Measurements from ENCODE around the gene SPOCK1.

Gene SPOCK1

GRCh38 chr5:137441476-137441875 is 57.6 kb downstream of the SPOCK1 start:
- DNase-seq (ENCODE audit: low read depth), result no peak

- no peak for DNase-seq (ENCODE audit: low read depth)
These were observed 58.3 kb downstream of the SPOCK1 start for GRCh38 chr5:137440795-137441194.

GRCh38 chr5:137439645-137440044 is 59.5 kb downstream of the SPOCK1 start:
- no peak for DNase-seq (ENCODE audit: low read depth)

GRCh38 chr5:137438932-137439331 is 60.2 kb downstream of the SPOCK1 start:
- no peak for DNase-seq (ENCODE audit: low read depth)

- no peak for DNase-seq (ENCODE audit: low read depth)
These were observed 61.4 kb downstream of the SPOCK1 start for GRCh38 chr5:137437774-137438173.

- DNase-seq (ENCODE audit: low read depth), result no peak
These were observed 65.6 kb downstream of the SPOCK1 start for GRCh38 chr5:137433539-137433938.

GRCh38 chr5:137432376-137432775 is 66.8 kb downstream of the SPOCK1 start:
- DNase-seq (ENCODE audit: low read depth), result no peak

- no peak for DNase-seq (ENCODE audit: low read depth)
These were observed 68.1 kb downstream of the SPOCK1 start for GRCh38 chr5:137431051-137431450.

GRCh38 chr5:137415231-137415681 is 83.9 kb downstream of the SPOCK1 start:
- DNase-seq (ENCODE audit: low read depth), result no peak

GRCh38 chr5:137414112-137414755 is 84.9 kb downstream of the SPOCK1 start:
- DNase-seq (ENCODE audit: low read depth), result no peak

- no peak for DNase-seq (ENCODE audit: low read depth)
These were observed 87.0 kb downstream of the SPOCK1 start for GRCh38 chr5:137412136-137412535.

GRCh38 chr5:137410234-137411010 is 88.7 kb downstream of the SPOCK1 start:
- DNase-seq (ENCODE audit: low read depth), result no peak

- DNase-seq (ENCODE audit: low read depth), result no peak
These were observed 89.4 kb downstream of the SPOCK1 start for GRCh38 chr5:137409736-137410135.

GRCh38 chr5:137407090-137407489 is 92.0 kb downstream of the SPOCK1 start:
- DNase-seq (ENCODE audit: low read depth), result no peak

GRCh38 chr5:137405393-137405792 is 93.7 kb downstream of the SPOCK1 start:
- DNase-seq (ENCODE audit: low read depth), result no peak

GRCh38 chr5:137403869-137404268 is 95.3 kb downstream of the SPOCK1 start:
- no peak for DNase-seq (ENCODE audit: low read depth)

GRCh38 chr5:137402436-137403187 is 96.5 kb downstream of the SPOCK1 start:
- no peak for DNase-seq (ENCODE audit: low read depth)

GRCh38 chr5:137401946-137402345 is 97.2 kb downstream of the SPOCK1 start:
- no peak for DNase-seq (ENCODE audit: low read depth)

GRCh38 chr5:137400571-137400970 is 98.6 kb downstream of the SPOCK1 start:
- no peak for DNase-seq (ENCODE audit: low read depth)

- no peak for DNase-seq (ENCODE audit: low read depth)
These were observed 99.2 kb downstream of the SPOCK1 start for GRCh38 chr5:137399911-137400310.

- DNase-seq (ENCODE audit: low read depth), result no peak
These were observed 100.4 kb downstream of the SPOCK1 start for GRCh38 chr5:137398751-137399150.

- DNase-seq (ENCODE audit: low read depth), result no peak
These were observed 101.0 kb downstream of the SPOCK1 start for GRCh38 chr5:137398154-137398553.

Measured in stimulated activated CD8-positive, alpha-beta memory T cell treated with anti-CD3 and anti-CD28 coated beads, Interleukin-7, amount 100 ng/mL, for 24 hours (primary cell).